Measurements from ENCODE around the gene IZUMO4. TPM values are rescaled to one million over a fixed set of nuclear protein-coding genes. Genes with fewer than 3 reads are reported as not detected.
A peak's percentile ranks its signal among the peaks of the same experiment; 100 is the strongest.

The IZUMO4 gene
- total RNA-seq, 1 donor from 2014 or later, result 2.2 TPM

- DNase-seq, result no peak
Measured at GRCh38 chr19:2058570-2059421, 37.9 kb upstream of the IZUMO4 start.

- no peak for DNase-seq
Measured at GRCh38 chr19:2059422-2060201, 37.1 kb upstream of the IZUMO4 start.

- DNase-seq, result peak; percentile 73
Measured at GRCh38 chr19:2060884-2061494, 35.7 kb upstream of the IZUMO4 start.

GRCh38 chr19:2061495-2062388, 35.0 kb upstream of the IZUMO4 start:
- peak; percentile 97 for DNase-seq

GRCh38 chr19:2062389-2062729, 34.4 kb upstream of the IZUMO4 start:
- DNase-seq, result no peak

GRCh38 chr19:2062770-2063169, 33.9 kb upstream of the IZUMO4 start:
- no peak for DNase-seq

GRCh38 chr19:2063824-2064223, 32.9 kb upstream of the IZUMO4 start:
- DNase-seq, result no peak

GRCh38 chr19:2064395-2064787, 32.3 kb upstream of the IZUMO4 start:
- no peak for DNase-seq

- DNase-seq, result no peak
Measured at GRCh38 chr19:2064788-2065524, 31.8 kb upstream of the IZUMO4 start.

GRCh38 chr19:2070436-2070827, 26.3 kb upstream of the IZUMO4 start:
- no peak for DNase-seq

GRCh38 chr19:2070986-2071673, 25.6 kb upstream of the IZUMO4 start:
- DNase-seq, result no peak

GRCh38 chr19:2072757-2073551, 23.8 kb upstream of the IZUMO4 start:
- DNase-seq, result no peak

- no peak for DNase-seq
Measured at GRCh38 chr19:2076526-2076944, 20.2 kb upstream of the IZUMO4 start.

- no peak for DNase-seq
Measured at GRCh38 chr19:2077398-2077797, 19.3 kb upstream of the IZUMO4 start.

- DNase-seq, result no peak
Measured at GRCh38 chr19:2077833-2078619, 18.7 kb upstream of the IZUMO4 start.

GRCh38 chr19:2079076-2079864, 17.4 kb upstream of the IZUMO4 start:
- DNase-seq, result no peak

- no peak for DNase-seq
Measured at GRCh38 chr19:2079865-2080301, 16.8 kb upstream of the IZUMO4 start.

- no peak for DNase-seq
Measured at GRCh38 chr19:2080336-2080988, 16.3 kb upstream of the IZUMO4 start.

Measured in skin of body (tissue), 2 donors.